ENCODE results near the gene TMEM185B. TPM values are rescaled to one million over a fixed set of nuclear protein-coding genes. Genes with fewer than 3 reads are reported as not detected.

TMEM185B gene
- total RNA-seq, 6 experiments from 2014 or later, result 3.8 to 18.1 (median 10.6) TPM

DNA sequence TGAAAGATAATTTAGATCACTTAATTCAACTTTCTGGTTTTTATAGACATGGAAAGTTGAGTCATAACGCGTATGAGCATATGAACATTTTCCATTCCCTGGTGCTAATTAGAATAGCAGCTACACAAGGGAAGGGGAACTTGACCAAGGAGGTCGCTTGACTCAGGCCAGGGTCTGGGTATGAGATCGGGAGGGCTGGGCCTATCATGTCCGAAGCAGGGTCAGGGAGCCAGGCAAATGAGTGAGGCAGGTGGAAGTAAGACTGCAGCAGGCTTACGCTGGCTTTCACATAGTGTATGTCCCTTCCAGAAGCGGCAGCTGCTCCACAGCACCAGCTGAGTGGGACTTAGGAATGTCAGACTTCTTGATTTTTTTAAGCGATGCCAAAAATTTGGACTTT is 44.1 kb upstream of the TMEM185B start:
- Histone ChIP-seq H3K9me3 (no peaks in the 10 kb centered on the region), H3K4me1 (no peaks in the 10 kb centered on the region), H3K4me3 (no peak overlapping the region), H3K27ac (no peak overlapping the region), H3K27me3 (no peaks in the 10 kb centered on the region), H3K36me3 (no peaks in the 10 kb centered on the region)
- no peak for ATAC-seq
- no peak for DNase-seq
- intact Hi-C loops (cut with DNase I), result no loop called here
- WGBS (ENCODE audit: insufficient coverage, low coverage, low lambda C conversion rate, missing lambda C conversion rate), result 83% methylated on average over 7 of the region's 8 CpGs
- TF ChIP-seq, protein P1, sequence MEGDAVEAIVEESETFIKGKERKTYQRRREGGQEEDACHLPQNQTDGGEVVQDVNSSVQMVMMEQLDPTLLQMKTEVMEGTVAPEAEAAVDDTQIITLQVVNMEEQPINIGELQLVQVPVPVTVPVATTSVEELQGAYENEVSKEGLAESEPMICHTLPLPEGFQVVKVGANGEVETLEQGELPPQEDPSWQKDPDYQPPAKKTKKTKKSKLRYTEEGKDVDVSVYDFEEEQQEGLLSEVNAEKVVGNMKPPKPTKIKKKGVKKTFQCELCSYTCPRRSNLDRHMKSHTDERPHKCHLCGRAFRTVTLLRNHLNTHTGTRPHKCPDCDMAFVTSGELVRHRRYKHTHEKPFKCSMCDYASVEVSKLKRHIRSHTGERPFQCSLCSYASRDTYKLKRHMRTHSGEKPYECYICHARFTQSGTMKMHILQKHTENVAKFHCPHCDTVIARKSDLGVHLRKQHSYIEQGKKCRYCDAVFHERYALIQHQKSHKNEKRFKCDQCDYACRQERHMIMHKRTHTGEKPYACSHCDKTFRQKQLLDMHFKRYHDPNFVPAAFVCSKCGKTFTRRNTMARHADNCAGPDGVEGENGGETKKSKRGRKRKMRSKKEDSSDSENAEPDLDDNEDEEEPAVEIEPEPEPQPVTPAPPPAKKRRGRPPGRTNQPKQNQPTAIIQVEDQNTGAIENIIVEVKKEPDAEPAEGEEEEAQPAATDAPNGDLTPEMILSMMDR (IDR thresholded peaks at IDR 0.05), result no peak
- TF ChIP-seq POLR2A (IDR thresholded peaks at IDR 0.05), result no peak

DNA sequence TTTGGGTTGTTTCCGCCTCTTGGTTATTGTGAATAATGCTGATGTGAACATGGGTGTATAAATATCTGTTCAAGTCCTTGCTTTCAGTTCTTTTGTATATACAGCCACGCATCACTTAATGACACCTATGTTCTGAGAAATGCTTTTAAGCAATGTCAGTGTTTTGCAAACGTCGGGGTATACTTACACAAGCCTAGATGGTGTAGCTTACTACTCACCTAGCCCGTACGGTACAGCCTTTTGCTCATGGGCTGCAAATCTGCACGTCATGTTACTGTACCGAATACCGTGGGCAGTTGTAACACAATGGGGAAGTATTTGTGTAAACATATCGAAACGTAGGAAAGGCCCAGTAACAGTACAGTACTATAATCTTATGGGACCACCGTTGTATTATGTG is 41.8 kb upstream of the TMEM185B start:
- no peaks in the 10 kb centered on the region for H3K27me3 ChIP-seq
- H3K27ac ChIP-seq, result no peak overlapping the region
- intact Hi-C loops (cut with DNase I), result no loop called here
- WGBS (ENCODE audit: insufficient coverage, low coverage, low lambda C conversion rate, missing lambda C conversion rate), result 54% methylated on average over 11 of the region's 12 CpGs
- DNase-seq (no peak), ATAC-seq (peak; percentile 24 to 56 (median 50))
- TF ChIP-seq, protein P1 (IDR thresholded peaks at IDR 0.05), result no peak
- no peak for TF ChIP-seq POLR2A (IDR thresholded peaks at IDR 0.05)
- H3K4me1 ChIP-seq, result no peaks in the 10 kb centered on the region
- no peaks in the 10 kb centered on the region for H3K36me3 ChIP-seq
- H3K4me3 ChIP-seq, result no peak overlapping the region
- no peaks in the 10 kb centered on the region for H3K9me3 ChIP-seq

DNA sequence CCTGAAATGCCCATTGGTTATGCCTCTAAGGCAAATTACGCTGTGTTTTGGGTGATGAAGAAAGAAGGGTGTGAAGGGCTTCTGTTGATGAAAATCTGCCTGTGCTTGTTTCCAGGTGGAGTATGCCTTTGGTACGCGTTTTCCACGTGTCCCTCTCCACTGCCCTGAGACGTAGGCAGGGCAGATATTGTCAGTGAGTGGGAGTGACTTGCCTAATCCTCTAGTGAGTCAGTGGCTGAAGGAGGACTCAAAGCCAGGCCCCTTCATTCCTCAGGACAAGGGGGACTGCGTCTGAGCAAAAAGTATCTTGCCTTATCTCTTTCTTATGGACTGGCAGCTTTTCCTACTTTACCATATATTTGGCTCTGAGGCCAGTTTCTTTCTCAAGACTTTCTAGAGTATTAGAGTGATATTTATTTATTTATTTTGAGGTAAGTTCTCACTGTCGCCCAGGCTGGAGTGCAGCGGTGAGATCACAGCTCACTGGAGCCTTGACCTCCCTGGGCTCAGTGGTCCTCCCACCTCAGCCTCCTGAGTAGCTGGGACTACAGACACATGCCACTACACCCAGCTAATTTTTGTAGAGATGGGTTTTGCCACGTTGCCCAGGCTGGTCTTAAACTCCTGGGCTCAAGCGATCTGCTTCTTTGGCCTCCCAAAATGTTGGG is 39.7 kb upstream of the TMEM185B start:
- H3K4me1 ChIP-seq, result no peaks in the 10 kb centered on the region
- no peaks in the 10 kb centered on the region for H3K9me3 ChIP-seq
- TF ChIP-seq, protein P1 (IDR thresholded peaks at IDR 0.05), result no peak
- TF ChIP-seq POLR2A (IDR thresholded peaks at IDR 0.05), result no peak
- intact Hi-C loops (cut with DNase I), result no loop called here
- no peaks in the 10 kb centered on the region for H3K27me3 ChIP-seq
- no peak overlapping the region for H3K4me3 ChIP-seq
- H3K36me3 ChIP-seq, result no peaks in the 10 kb centered on the region
- ATAC-seq (no peak), DNase-seq (no peak)
- WGBS (ENCODE audit: insufficient coverage, low coverage, low lambda C conversion rate, missing lambda C conversion rate), result 74% methylated on average over 9 of the region's 10 CpGs
- no peak overlapping the region for H3K27ac ChIP-seq

DNA sequence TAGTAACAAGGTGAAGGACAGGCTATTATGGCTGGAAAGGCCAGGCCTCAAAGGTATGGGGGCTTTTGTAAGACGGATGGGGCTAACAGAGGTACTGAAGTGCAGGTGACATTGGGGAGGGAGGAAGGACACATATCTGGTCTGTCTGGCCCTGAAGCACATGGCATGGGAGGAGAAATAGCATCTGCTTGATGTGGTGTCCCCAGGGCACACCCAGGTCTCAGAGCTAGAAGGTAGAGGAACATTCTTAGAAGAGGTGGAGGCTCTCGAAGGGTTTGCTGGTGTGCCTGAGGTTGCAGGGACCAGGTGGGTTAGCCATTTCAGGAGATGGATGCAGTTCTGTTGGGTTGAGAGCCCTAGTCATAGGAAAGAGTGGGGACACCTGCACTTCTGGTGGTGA is 39.0 kb upstream of the TMEM185B start:
- no peak for ATAC-seq
- DNase-seq, result no peak
- TF ChIP-seq, protein P1 (IDR thresholded peaks at IDR 0.05), result no peak
- TF ChIP-seq POLR2A (IDR thresholded peaks at IDR 0.05), result no peak
- H3K9me3 ChIP-seq, result no peaks in the 10 kb centered on the region
- H3K27ac ChIP-seq, result no peak overlapping the region
- intact Hi-C loops (cut with DNase I), result no loop called here
- H3K27me3 ChIP-seq, result no peaks in the 10 kb centered on the region
- H3K36me3 ChIP-seq, result no peaks in the 10 kb centered on the region
- peaks cover 0 to 6% (median 0%) of the 10 kb centered on the region in 4 donors for H3K4me1 ChIP-seq
- no peak overlapping the region for H3K4me3 ChIP-seq
- 50% methylated on average over 1 of the region's 2 CpGs for WGBS (ENCODE audit: insufficient coverage, low coverage, low lambda C conversion rate, missing lambda C conversion rate)

Measured in right lobe of liver (tissue), 6 donors.